ENCODE data around the gene ZNF385A. TPM values are rescaled to one million over a fixed set of nuclear protein-coding genes. Genes with fewer than 3 reads are reported as not detected.

The ZNF385A gene
- 1.00 and 3.1 TPM in 2 replicates for total RNA-seq

DNA sequence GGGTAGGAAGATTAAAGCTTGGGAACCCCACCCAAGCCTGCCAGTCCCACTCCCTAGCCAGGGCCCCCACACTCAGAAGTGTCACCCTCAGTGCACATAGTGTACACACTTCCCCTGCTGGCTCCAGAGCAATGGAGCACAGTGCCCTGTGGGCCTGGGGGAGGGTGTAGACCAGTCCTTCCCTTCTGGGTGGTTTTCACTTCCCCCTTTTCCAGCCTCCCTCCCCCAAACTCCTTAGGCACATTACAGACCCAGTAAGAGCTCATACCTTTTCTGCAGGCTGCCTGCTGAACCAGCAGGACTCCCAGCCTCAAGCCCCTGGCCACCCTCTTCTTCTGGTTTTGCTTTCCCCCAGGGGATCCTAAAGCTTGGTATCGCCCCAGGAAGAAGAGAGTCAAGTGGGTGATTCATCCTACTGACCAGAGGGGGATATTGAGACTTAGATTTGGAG, at the start of gene ZNF385A:
Gene ZNF385A, minus strand, starts transcription at position 143 of the 451 bp plus-strand sequence. CDS start 219 bp downstream, outside the sequence.

DNA sequence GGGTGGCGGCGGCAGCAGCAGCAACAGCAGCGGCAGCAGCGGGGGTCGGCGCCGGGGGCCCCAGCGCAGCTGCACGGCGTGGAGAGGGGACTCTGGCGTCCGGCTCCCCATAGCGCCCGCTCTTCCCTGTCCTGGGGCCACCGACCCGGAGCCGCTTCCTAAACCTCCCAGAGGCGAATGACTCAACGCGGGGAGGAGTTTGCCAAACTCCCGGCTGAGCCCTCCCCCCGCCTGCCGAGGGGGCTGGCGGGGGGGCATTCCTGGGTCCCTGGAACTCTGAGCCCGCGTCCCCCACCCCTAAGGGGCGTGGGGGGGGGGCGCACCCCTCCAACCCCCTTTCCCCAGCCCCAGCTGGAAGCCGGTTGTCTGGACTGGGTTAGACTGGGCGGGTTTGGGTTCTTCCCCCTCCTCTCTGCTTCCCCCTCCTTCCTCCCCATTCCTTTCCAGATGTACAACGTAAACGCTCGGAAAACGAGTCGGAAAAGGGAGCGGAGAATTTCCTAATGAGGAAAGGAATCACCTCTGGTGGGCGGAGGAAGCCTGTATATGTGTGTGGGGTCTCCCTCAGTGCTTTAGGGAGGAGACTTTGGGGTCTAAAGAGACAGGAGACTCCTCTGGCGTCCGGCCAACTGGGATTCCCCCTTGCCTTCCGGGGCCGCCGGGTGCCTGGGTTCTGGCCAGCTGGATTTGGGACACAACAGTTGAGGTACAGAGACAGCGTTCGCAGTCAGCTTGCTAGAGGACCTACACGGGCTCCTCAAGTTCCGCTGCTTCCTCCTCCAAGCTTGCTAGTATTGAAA, 34.8 kb upstream of the ZNF385A start, which contains the start of gene ITGA5:
Gene ITGA5, minus strand, starts transcription at position 179 of the 800 bp plus-strand sequence. Its CDS starts 68 bp downstream, at position 111.

GRCh38 chr12:54364413-54364812, 20.1 kb downstream of the ZNF385A start, which contains the start of gene GPR84:
GPR84 (minus strand) TSS chr12:54364486; CDS start chr12:54363851, 635 bp downstream.

GRCh38 chr12:54324617-54325441, 59.7 kb downstream of the ZNF385A start, which contains the start of gene COPZ1:
COPZ1 (plus strand) TSS chr12:54325131; CDS start chr12:54325164, 33 bp downstream.

Other genes with a start within 250 kb of the ZNF385A start
- gene SMUG1, start 195.7 kb downstream of the ZNF385A start, total RNA-seq = 28.0 and 42.6 TPM in 2 replicates
- 38.4 and 40.4 TPM in 2 replicates for gene CBX5, start 104.6 kb downstream of the ZNF385A start, total RNA-seq
- gene HNRNPA1, start 104.0 kb downstream of the ZNF385A start, total RNA-seq = 494 and 584 TPM in 2 replicates
- gene NFE2, start 83.7 kb downstream of the ZNF385A start, total RNA-seq = not detected in 2 replicates
- 138 and 171 TPM in 2 replicates for gene COPZ1, start 59.6 kb downstream of the ZNF385A start, total RNA-seq
- gene GPR84, start 20.2 kb downstream of the ZNF385A start, total RNA-seq = not detected in 2 replicates
- gene ITGA5, start 34.5 kb upstream of the ZNF385A start, total RNA-seq = 679 and 715 TPM in 2 replicates
- gene GTSF1, start 88.9 kb upstream of the ZNF385A start, total RNA-seq = not detected in 2 replicates
- gene NCKAP1L, start 113.0 kb upstream of the ZNF385A start, total RNA-seq = not detected in 2 replicates
- not detected in 2 replicates for gene PDE1B, start 164.9 kb upstream of the ZNF385A start, total RNA-seq
- gene PPP1R1A, start 203.9 kb upstream of the ZNF385A start, total RNA-seq = not detected in 2 replicates

Data from mammary microvascular endothelial cell (primary cell).